SK-N-SH (cell line): ENCODE measurements around the gene CTBP1. TPM values are rescaled to one million over a fixed set of nuclear protein-coding genes. Genes with fewer than 3 reads are reported as not detected.

ENCODE experiments used
- CTCF ChIA-PET: fragments of 300-600, 350-600 bp; formaldehyde crosslinking; extraction: SDS; loops from one replicate; lab custom pipeline; 2021; lab: Yijun Ruan, JAX
- POLR2A ChIA-PET: fragments of 350-600 bp; sonication (Branson Sonifier 250); formaldehyde crosslinking; extraction: SDS; loops from one replicate; lab custom pipeline; 2020; ENCODE audit warnings: antibody characterized with exemption, inconsistent platforms; lab: Yijun Ruan, JAX
- DNase-seq: peaks from one replicate; pipeline ENCODE4 v3.0.0; 2012
- H2AFZ ChIP-seq: fragments of 200-600 bp; sonication (generic); 2 replicates; pipeline ENCODE4 v1.8.1; 2016; ENCODE audit warnings: antibody characterized with exemption, mild to moderate bottlenecking, low read depth
- H3F3A ChIP-seq: fragments of 200-600 bp; sonication (generic); replicated peaks from 2 replicates; pipeline ENCODE3; 2016; ENCODE audit warnings: antibody characterized with exemption, mild to moderate bottlenecking; ENCODE audit not compliant: insufficient read depth
- H3K27ac ChIP-seq, 2 experiments: fragments of 200-500 bp in 1 of 2; fragments of 200-600 bp in 1 of 2; sonication (Bioruptor generic) in 1 of 2; sonication (generic), shearing (Covaris generic) in 1 of 2; 2 replicates each; pipeline versions ENCODE4 v1.5.1 to v1.6.1; 2014 to 2016; ENCODE audit warnings: low read depth in 2 of 2, inconsistent platforms in 1 of 2, low read length in 1 of 2, mild to moderate bottlenecking in 1 of 2, mixed read lengths in 1 of 2
- H3K27me3 ChIP-seq: fragments of 200-600 bp; sonication (generic), shearing (Covaris generic); 2 replicates; pipeline ENCODE4 v1.6.1; 2016; ENCODE audit warnings: mixed run types; ENCODE audit not compliant: insufficient read depth
- H3K36me3 ChIP-seq, 2 experiments: fragments of 200-500 bp in 1 of 2; fragments of 200-600 bp in 1 of 2; sonication (Bioruptor generic) in 1 of 2; sonication (generic) in 1 of 2; replicated peaks in 1 of 2; 2 replicates each; pipeline versions ENCODE3 to v1.5.1; 2014 to 2016; ENCODE audit warnings: low read length in 1 of 2, mild to moderate bottlenecking in 1 of 2; ENCODE audit not compliant: insufficient read depth in 2 of 2, control insufficient read depth in 1 of 2
- H3K4me1 ChIP-seq, 2 experiments: fragments of 200-500 bp in 1 of 2; fragments of 200-600 bp in 1 of 2; sonication (Bioruptor generic) in 1 of 2; sonication (generic), shearing (Covaris generic) in 1 of 2; 2 replicates each; pipeline versions ENCODE4 v1.5.1 to v1.6.1; 2014 to 2016; ENCODE audit warnings: low read depth in 1 of 2, low read length in 1 of 2, mixed run types in 1 of 2; ENCODE audit not compliant: insufficient read depth in 2 of 2, control insufficient read depth in 1 of 2
- H3K4me2 ChIP-seq: fragments of 200-600 bp; sonication (generic), shearing (Covaris generic); 2 replicates; pipeline ENCODE4 v1.6.1; 2017; ENCODE audit warnings: mixed run types
- H3K4me3 ChIP-seq, 2 experiments: fragments of 200-500 bp in 1 of 2; fragments of 200-600 bp in 1 of 2; sonication (Bioruptor generic) in 1 of 2; sonication (generic), shearing (Covaris generic) in 1 of 2; 2 replicates each; pipeline versions ENCODE4 v1.5.1 to v1.8.1; 2014 to 2016; ENCODE audit warnings: low read depth in 2 of 2, inconsistent platforms in 1 of 2, low read length in 1 of 2, mild to moderate bottlenecking in 1 of 2, mixed read lengths in 1 of 2, moderate library complexity in 1 of 2
- H3K79me2 ChIP-seq: fragments of 200-600 bp; sonication (generic); 2 replicates; pipeline ENCODE4 v1.8.1; 2017; ENCODE audit warnings: mild to moderate bottlenecking; ENCODE audit not compliant: insufficient read depth
- H3K9ac ChIP-seq: fragments of 200-600 bp; sonication (generic); 2 replicates; pipeline ENCODE4 v1.6.1; 2017; ENCODE audit warnings: mixed run types
- H3K9me2 ChIP-seq: fragments of 200-600 bp; sonication (generic); 2 replicates; pipeline ENCODE4 v1.6.1; 2017; ENCODE audit warnings: mixed run types
- H3K9me3 ChIP-seq: fragments of 200-600 bp; sonication (generic); 2 replicates; pipeline ENCODE4 v1.6.1; 2017; ENCODE audit warnings: mixed run types, mild to moderate bottlenecking, moderate library complexity
- H4K20me1 ChIP-seq: fragments of 200-600 bp; sonication (generic); 2 replicates; pipeline ENCODE4 v1.6.1; 2017; ENCODE audit warnings: mild to moderate bottlenecking, mixed run types; ENCODE audit not compliant: insufficient read depth
- CHD2 ChIP-seq: fragments of 150-350 bp; IDR thresholded peaks from 2 replicates; pipeline ENCODE4 v1.6.1; 2018; ENCODE audit warnings: low read length; ENCODE audit not compliant: partially characterized antibody
- CTCF ChIP-seq: fragments of 200-600 bp; sonication (generic); IDR thresholded peaks from 2 replicates; pipeline ENCODE4 v1.6.1; 2017; ENCODE audit warnings: antibody characterized with exemption, mild to moderate bottlenecking, moderate library complexity
- ELF1 ChIP-seq: IDR thresholded peaks from 2 replicates; pipeline ENCODE4 v1.4.0; 2012
- EZH2phosphoT487 ChIP-seq: fragments of 200-600 bp; sonication (generic); IDR thresholded peaks from 2 replicates; pipeline ENCODE4 v1.6.1; 2017; ENCODE audit warnings: low read depth, mixed run types, mild to moderate bottlenecking, antibody characterized with exemption, moderate library complexity, borderline replicate concordance
- FOSL2 ChIP-seq: IDR thresholded peaks from 2 replicates; pipeline ENCODE4 v1.4.0; 2012; ENCODE audit warnings: low read depth, mild to moderate bottlenecking, moderate library complexity, borderline replicate concordance
- GABPA ChIP-seq: IDR thresholded peaks from 2 replicates; pipeline ENCODE4 v1.4.0; 2012; ENCODE audit warnings: low read depth, mild to moderate bottlenecking
- GATA2 ChIP-seq: sonication (generic); formaldehyde crosslinking; IDR thresholded peaks from 2 replicates; pipeline ENCODE4 v1.5.0; 2020; ENCODE audit warnings: mild to moderate bottlenecking, missing genetic modification reagents
- MAX ChIP-seq: IDR thresholded peaks from 2 replicates; pipeline ENCODE4 v1.4.0; 2012; ENCODE audit warnings: low read depth
- MEF2A ChIP-seq: IDR thresholded peaks from 2 replicates; pipeline ENCODE4 v1.4.0; 2012; ENCODE audit warnings: low read depth, borderline replicate concordance
- NFIC ChIP-seq: IDR thresholded peaks from 2 replicates; pipeline ENCODE4 v1.4.0; 2012; ENCODE audit warnings: borderline replicate concordance
- NRF1 ChIP-seq: IDR thresholded peaks from 2 replicates; pipeline ENCODE4 v1.6.1; 2012; ENCODE audit warnings: low read depth, mild to moderate bottlenecking, low read length
- PBX3 ChIP-seq: IDR thresholded peaks from 2 replicates; pipeline ENCODE4; 2012
- REST ChIP-seq: IDR thresholded peaks from 2 replicates; pipeline ENCODE4 v1.6.1; 2012; ENCODE audit warnings: mild to moderate bottlenecking, low read depth, low read length, moderate library complexity
- RFX5 ChIP-seq: IDR thresholded peaks from 2 replicates; pipeline ENCODE4 v1.6.1; 2012; ENCODE audit warnings: mild to moderate bottlenecking, improper control_type of control experiment, low read length
- SMC3 ChIP-seq: IDR thresholded peaks from 2 replicates; pipeline ENCODE4 v1.6.1; 2012; ENCODE audit warnings: low read depth, low read length, improper control_type of control experiment
- TAF1 ChIP-seq: IDR thresholded peaks from 2 replicates; pipeline ENCODE4 v1.6.1; 2012; ENCODE audit warnings: low read depth, mild to moderate bottlenecking, low read length, moderate library complexity, borderline replicate concordance
- TCF12 ChIP-seq: IDR thresholded peaks from 2 replicates; pipeline ENCODE4 v1.4.0; 2012
- TEAD4 ChIP-seq: IDR thresholded peaks from 2 replicates; pipeline ENCODE4 v1.4.0; 2012; ENCODE audit warnings: mild to moderate bottlenecking, borderline replicate concordance; ENCODE audit not compliant: insufficient read depth
- USF1 ChIP-seq: IDR thresholded peaks from 2 replicates; pipeline ENCODE4 v1.4.0; 2012; ENCODE audit warnings: low read depth, borderline replicate concordance
- ZBTB33 ChIP-seq: IDR thresholded peaks from 2 replicates; pipeline ENCODE4 v1.4.0; 2012; ENCODE audit warnings: low read depth, borderline replicate concordance
- polyA plus RNA-seq, 3 experiments: library from polyadenylated mRNA; depleted of rRNA; stranded (reverse); fragments of >200 nt; gene quantifications; 2 replicates each; pipeline ENCODE4 v1.2.3, GENCODE V29; 2012

Gene CTBP1
- polyA plus RNA-seq, 1 of the 3 experiments (the other 2 are of a cell fraction) = 183 TPM

GRCh38 chr4:1180663-1181062, 68.3 kb downstream of the CTBP1 start:
- Histone ChIP-seq H3K27ac (no peak overlapping the region), H4K20me1 (no peaks in the 10 kb centered on the region), H3K9me2 (no peaks in the 10 kb centered on the region), H2AFZ (no peak overlapping the region), H3K79me2 (no peaks in the 10 kb centered on the region), H3K9ac (no peak overlapping the region), H3K27me3 (no peaks in the 10 kb centered on the region), H3K4me1 (no peaks in the 10 kb centered on the region), H3K9me3 (peaks cover 13% of the 10 kb centered on the region; the same call in 1 of the 2 replicates), H3K4me2 (no peak overlapping the region), H3F3A (no peaks in the 10 kb centered on the region), H3K4me3 (no peak overlapping the region), H3K36me3 (peaks cover 0 to 7% of the 10 kb centered on the region in 2 experiments)
- CTCF ChIA-PET = interaction anchor here (4.7 kb wide), 1 partner anchor 14 kb away, joined by 23 read pairs; no protein-coding TSS in a partner anchor
- DNase-seq = no peak
- POLR2A ChIA-PET = no interaction called here
- TF ChIP-seq MEF2A (no peak), TCF12 (no peak), SMC3 (no peak), NFIC (no peak), GATA2 (CRISPR knock-in tag) (no peak), EZH2phosphoT487 (no peak), NRF1 (no peak), USF1 (no peak), MAX (no peak), GABPA (no peak), PBX3 (no peak), CTCF (no peak), CHD2 (no peak), REST (no peak), FOSL2 (no peak), RFX5 (no peak), ELF1 (no peak), TAF1 (no peak), TEAD4 (no peak), ZBTB33 (no peak)
